HEK293 (cell line): Measurements from ENCODE around the gene EGFR.

Experiments used
- CTCF ChIA-PET: fragments of 350-600 bp; formaldehyde crosslinking; extraction: SDS; loops from one replicate; lab custom pipeline; 2021; ENCODE audit warnings: antibody characterized with exemption; lab: Yijun Ruan, JAX
- POLR2A ChIA-PET: fragments of 300-600 bp; formaldehyde crosslinking; extraction: SDS; loops from one replicate; lab custom pipeline; 2020; ENCODE audit warnings: antibody characterized with exemption, inconsistent platforms; lab: Yijun Ruan, JAX
- H3K27ac ChIP-seq: fragments of 200-500 bp; sonication (Bioruptor generic); 2 replicates; pipeline ENCODE4 v1.5.1; 2014; ENCODE audit warnings: low read depth, low read length, control low read depth, inconsistent platforms; ENCODE audit errors: extremely low read depth
- H3K36me3 ChIP-seq, 2 experiments: fragments of 200-500 bp in 1 of 2; sonication (Bioruptor generic) in 1 of 2; 1 replicate in 1 of 2; 2 replicates in 1 of 2; pipeline ENCODE4 v1.5.1; 2014 to 2017; ENCODE audit warnings: inconsistent platforms in 2 of 2, low read length in 2 of 2; ENCODE audit not compliant: control insufficient read depth in 2 of 2, insufficient read depth in 1 of 2
- H3K4me1 ChIP-seq: fragments of 200-500 bp; sonication (Bioruptor generic); 2 replicates; pipeline ENCODE4 v1.5.1; 2014; ENCODE audit warnings: mild to moderate bottlenecking, low read length, inconsistent platforms; ENCODE audit not compliant: control insufficient read depth, insufficient read depth
- H3K4me3 ChIP-seq: 2 replicates; pipeline ENCODE4 v1.5.1; 2011; ENCODE audit warnings: low read depth, mild to moderate bottlenecking, control low read depth, low read length, moderate library complexity
- H3K9me3 ChIP-seq: fragments of 200-500 bp; sonication (Bioruptor generic); 2 replicates; pipeline ENCODE4 v1.5.1; 2014; ENCODE audit warnings: low read depth, low read length, inconsistent platforms; ENCODE audit not compliant: control insufficient read depth, insufficient read depth
- GFI1B ChIP-seq: fragments of 450-650 bp; formaldehyde crosslinking; IDR thresholded peaks from 2 replicates; pipeline ENCODE4 v1.5.1; 2016; ENCODE audit warnings: missing biosample characterization, missing genetic modification characterization
- GLI4 ChIP-seq: fragments of 450-650 bp; formaldehyde crosslinking; IDR thresholded peaks from 2 replicates; pipeline ENCODE4 v1.5.1; 2016; ENCODE audit warnings: missing biosample characterization, missing genetic modification characterization
- HOXA7 ChIP-seq: sonication (generic); formaldehyde crosslinking; IDR thresholded peaks from 2 replicates; pipeline ENCODE4 v1.8.1; 2022; ENCODE audit warnings: missing genetic modification reagents, borderline replicate concordance
- KLF16 ChIP-seq: fragments of 450-650 bp; formaldehyde crosslinking; IDR thresholded peaks from 2 replicates; pipeline ENCODE4 v1.5.1; 2017; ENCODE audit warnings: missing biosample characterization, missing genetic modification characterization
- KLF9 ChIP-seq: fragments of 450-650 bp; formaldehyde crosslinking; IDR thresholded peaks from 2 replicates; pipeline ENCODE4 v1.5.1; 2016; ENCODE audit warnings: missing biosample characterization, missing genetic modification characterization, low read depth
- REPIN1 ChIP-seq: fragments of 450-650 bp; formaldehyde crosslinking; IDR thresholded peaks from 2 replicates; pipeline ENCODE4 v1.5.1; 2017; ENCODE audit warnings: missing biosample characterization, missing genetic modification characterization, low read depth
- SETDB1 ChIP-seq: IDR thresholded peaks from one replicate; pipeline ENCODE4 v1.6.1; 2017; ENCODE audit warnings: mild to moderate bottlenecking, low read length, moderate library complexity, mixed read lengths; ENCODE audit not compliant: insufficient read length
- TRIM28 ChIP-seq: IDR thresholded peaks from 2 replicates; pipeline ENCODE4 v1.6.1; 2011; ENCODE audit warnings: low read length, control low read depth, borderline replicate concordance
- ZBTB1 ChIP-seq: fragments of 450-650 bp; formaldehyde crosslinking; IDR thresholded peaks from 2 replicates; pipeline ENCODE4 v1.5.1; 2016; ENCODE audit warnings: missing biosample characterization, missing genetic modification characterization
- ZBTB48 ChIP-seq: fragments of 450-650 bp; formaldehyde crosslinking; IDR thresholded peaks from 2 replicates; pipeline ENCODE4 v1.5.1; 2016; ENCODE audit warnings: missing biosample characterization, missing genetic modification characterization
- ZBTB6 ChIP-seq: fragments of 450-650 bp; formaldehyde crosslinking; IDR thresholded peaks from 2 replicates; pipeline ENCODE4 v1.5.1; 2017; ENCODE audit warnings: missing biosample characterization, missing genetic modification characterization
- ZFP37 ChIP-seq: fragments of 450-650 bp; formaldehyde crosslinking; IDR thresholded peaks from 2 replicates; pipeline ENCODE4 v1.5.1; 2016; ENCODE audit warnings: missing biosample characterization, missing genetic modification characterization
- ZIC2 ChIP-seq: fragments of 450-650 bp; formaldehyde crosslinking; IDR thresholded peaks from 2 replicates; pipeline ENCODE4 v1.5.1; 2016; ENCODE audit warnings: missing biosample characterization, missing genetic modification characterization
- ZNF10 ChIP-seq: fragments of 450-650 bp; formaldehyde crosslinking; IDR thresholded peaks from 2 replicates; pipeline ENCODE4 v1.5.1; 2017; ENCODE audit warnings: missing biosample characterization, missing genetic modification characterization
- ZNF184 ChIP-seq: fragments of 450-650 bp; IDR thresholded peaks from 2 replicates; pipeline ENCODE4 v1.5.1; 2018; ENCODE audit warnings: missing biosample characterization, mild to moderate bottlenecking, missing genetic modification characterization
- ZNF311 ChIP-seq: fragments of 450-650 bp; formaldehyde crosslinking; IDR thresholded peaks from 2 replicates; pipeline ENCODE4 v1.5.1; 2017; ENCODE audit warnings: missing biosample characterization, missing genetic modification characterization, borderline replicate concordance
- ZNF473 ChIP-seq: fragments of 450-650 bp; formaldehyde crosslinking; IDR thresholded peaks from 2 replicates; pipeline ENCODE4 v1.5.1; 2017; ENCODE audit warnings: missing biosample characterization, missing genetic modification characterization
- ZNF48 ChIP-seq: fragments of 450-650 bp; formaldehyde crosslinking; IDR thresholded peaks from 2 replicates; pipeline ENCODE4 v1.5.1; 2016; ENCODE audit warnings: missing biosample characterization, missing genetic modification characterization
- ZNF544 ChIP-seq: fragments of 450-650 bp; formaldehyde crosslinking; IDR thresholded peaks from 2 replicates; pipeline ENCODE4 v1.5.0; 2017; ENCODE audit warnings: missing biosample characterization, missing genetic modification characterization
- ZNF571 ChIP-seq: fragments of 450-650 bp; formaldehyde crosslinking; IDR thresholded peaks from 2 replicates; pipeline ENCODE4 v1.5.0; 2017; ENCODE audit warnings: missing biosample characterization, missing genetic modification characterization
- ZNF585B ChIP-seq: fragments of 450-650 bp; formaldehyde crosslinking; IDR thresholded peaks from 2 replicates; pipeline ENCODE4 v1.5.1; 2016; ENCODE audit warnings: missing biosample characterization, missing genetic modification characterization
- ZNF629 ChIP-seq: fragments of 450-650 bp; formaldehyde crosslinking; IDR thresholded peaks from 2 replicates; pipeline ENCODE4 v1.5.1; 2017; ENCODE audit warnings: missing biosample characterization, missing genetic modification characterization
- ZNF658 ChIP-seq: fragments of 450-650 bp; formaldehyde crosslinking; IDR thresholded peaks from 2 replicates; pipeline ENCODE4; 2016; ENCODE audit warnings: missing biosample characterization, missing genetic modification characterization
- ZNF768 ChIP-seq: fragments of 450-650 bp; formaldehyde crosslinking; IDR thresholded peaks from 2 replicates; pipeline ENCODE4 v1.5.1; 2018; ENCODE audit warnings: missing biosample characterization, mild to moderate bottlenecking, missing genetic modification characterization
- ZNF776 ChIP-seq: fragments of 450-650 bp; formaldehyde crosslinking; IDR thresholded peaks from 2 replicates; pipeline ENCODE4 v1.5.0; 2017; ENCODE audit warnings: missing biosample characterization, missing genetic modification characterization, borderline replicate concordance
- ZNF791 ChIP-seq: fragments of 450-650 bp; formaldehyde crosslinking; IDR thresholded peaks from 2 replicates; pipeline ENCODE4 v1.5.1; 2016; ENCODE audit warnings: missing biosample characterization, missing genetic modification characterization
- ZNF792 ChIP-seq: fragments of 450-650 bp; formaldehyde crosslinking; IDR thresholded peaks from 2 replicates; pipeline ENCODE4 v1.5.1; 2016; ENCODE audit warnings: missing biosample characterization, missing genetic modification characterization
- TF ChIP-seq, protein P1 (sequence below): fragments of 450-650 bp; formaldehyde crosslinking; IDR thresholded peaks from 2 replicates; pipeline ENCODE4 v1.5.1; 2016; ENCODE audit warnings: missing biosample characterization, missing genetic modification characterization

Gene EGFR

DNA sequence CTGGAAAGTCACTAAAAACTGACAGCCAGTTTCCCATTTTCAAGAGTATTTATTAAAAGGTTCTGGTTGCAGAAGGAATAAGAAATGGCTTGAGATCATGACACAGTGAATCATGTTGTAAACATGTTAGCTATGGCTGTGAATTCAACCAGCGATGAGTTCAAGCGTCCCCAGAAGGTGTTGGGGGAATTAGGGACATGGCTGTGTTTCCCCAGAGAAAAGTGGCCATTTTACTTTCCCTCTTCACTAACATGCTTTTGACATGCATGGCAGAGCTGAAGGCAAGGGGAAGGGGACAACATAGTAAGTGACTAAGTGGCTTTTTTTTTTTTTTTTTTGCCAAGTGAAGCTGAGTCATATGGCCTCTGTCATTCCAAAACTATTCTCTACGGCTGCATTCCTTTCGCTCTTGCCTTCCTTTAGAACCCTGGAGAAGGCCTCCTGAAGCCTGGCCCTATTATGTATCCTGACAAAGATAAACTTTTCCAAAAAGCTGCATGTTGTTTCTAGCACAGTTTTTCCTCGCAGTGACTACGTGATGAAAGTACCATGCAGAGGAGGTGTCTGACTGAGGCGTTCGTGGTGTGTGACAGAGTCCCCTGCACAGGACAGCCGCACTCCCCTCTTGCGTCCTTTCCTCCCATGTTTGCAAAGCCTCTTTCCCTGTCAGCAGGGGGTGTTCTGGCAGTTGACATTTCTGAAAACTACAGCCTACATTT lies 46.9 kb downstream of the EGFR start (continued):
- TF ChIP-seq ZBTB48 (tag by site-specific recombination) (peak; percentile 26; the same call in 1 of the 2 replicates), ZNF776 (tag by site-specific recombination) (no peak), ZNF768 (tag by site-specific recombination) (no peak), REPIN1 (tag by site-specific recombination) (no peak), ZNF658 (tag by site-specific recombination) (no peak), KLF9 (tag by site-specific recombination) (no peak), TRIM28 (no peak)
- TF ChIP-seq, all 188 proteins: peak for 6

DNA sequence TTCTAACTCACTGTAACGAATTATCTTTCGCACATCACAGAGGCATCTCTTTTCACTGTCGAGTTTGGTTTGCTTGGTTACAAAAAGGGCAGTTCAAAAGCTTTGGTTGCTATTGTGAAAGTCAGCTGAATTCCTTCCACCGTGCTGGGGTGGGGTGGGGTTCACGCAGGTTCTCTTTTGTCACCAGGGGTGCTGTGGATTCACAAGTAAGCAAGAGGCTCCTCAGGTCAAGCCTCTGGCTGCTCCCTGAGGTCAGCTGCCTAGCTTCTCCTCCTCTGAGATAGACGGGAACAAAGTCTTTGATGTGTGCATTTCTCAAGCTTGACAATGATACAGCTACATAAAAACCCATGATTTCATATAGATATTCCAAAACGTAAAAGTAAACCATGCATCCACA lies 47.7 kb downstream of the EGFR start:
- Histone ChIP-seq H3K9me3 (no peaks in the 10 kb centered on the region), H3K36me3 (no peaks in the 10 kb centered on the region), H3K27ac (no peak overlapping the region), H3K4me1 (peaks cover 10% of the 10 kb centered on the region; the same call in 1 of the 2 replicates), H3K4me3 (no peak overlapping the region)
- POLR2A ChIA-PET, result no interaction called here
- CTCF ChIA-PET, result interaction anchor here (3.2 kb wide), 1 partner anchor 189 kb away, joined by 15 read pairs; no protein-coding TSS in a partner anchor
- TF ChIP-seq ZNF184 (tag by site-specific recombination) (no peak), ZBTB1 (tag by site-specific recombination) (no peak), GLI4 (no peak), ZNF585B (tag by site-specific recombination) (no peak), ZNF311 (tag by site-specific recombination) (no peak), ZNF48 (tag by site-specific recombination) (no peak), GFI1B (tag by site-specific recombination) (no peak), ZNF791 (tag by site-specific recombination) (no peak), ZNF792 (tag by site-specific recombination) (no peak), ZFP37 (tag by site-specific recombination) (no peak), ZNF10 (tag by site-specific recombination) (no peak), ZNF571 (tag by site-specific recombination) (no peak), KLF16 (tag by site-specific recombination) (no peak), HOXA7 (no peak), ZNF473 (tag by site-specific recombination) (no peak), ZNF544 (tag by site-specific recombination) (no peak), SETDB1 (no peak)
- TF ChIP-seq, protein P1, sequence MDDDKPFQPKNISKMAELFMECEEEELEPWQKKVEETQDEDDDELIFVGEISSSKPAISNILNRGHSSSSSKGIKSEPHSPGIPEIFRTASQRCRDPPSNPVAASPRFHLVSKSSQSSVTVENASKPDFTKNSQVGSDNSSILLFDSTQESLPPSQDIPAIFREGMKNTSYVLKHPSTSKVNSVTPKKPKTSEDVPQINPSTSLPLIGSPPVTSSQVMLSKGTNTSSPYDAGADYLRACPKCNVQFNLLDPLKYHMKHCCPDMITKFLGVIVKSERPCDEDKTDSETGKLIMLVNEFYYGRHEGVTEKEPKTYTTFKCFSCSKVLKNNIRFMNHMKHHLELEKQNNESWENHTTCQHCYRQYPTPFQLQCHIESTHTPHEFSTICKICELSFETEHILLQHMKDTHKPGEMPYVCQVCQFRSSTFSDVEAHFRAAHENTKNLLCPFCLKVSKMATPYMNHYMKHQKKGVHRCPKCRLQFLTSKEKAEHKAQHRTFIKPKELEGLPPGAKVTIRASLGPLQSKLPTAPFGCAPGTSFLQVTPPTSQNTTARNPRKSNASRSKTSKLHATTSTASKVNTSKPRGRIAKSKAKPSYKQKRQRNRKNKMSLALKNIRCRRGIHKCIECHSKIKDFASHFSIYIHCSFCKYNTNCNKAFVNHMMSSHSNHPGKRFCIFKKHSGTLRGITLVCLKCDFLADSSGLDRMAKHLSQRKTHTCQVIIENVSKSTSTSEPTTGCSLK (tag by site-specific recombination), result no peak

DNA sequence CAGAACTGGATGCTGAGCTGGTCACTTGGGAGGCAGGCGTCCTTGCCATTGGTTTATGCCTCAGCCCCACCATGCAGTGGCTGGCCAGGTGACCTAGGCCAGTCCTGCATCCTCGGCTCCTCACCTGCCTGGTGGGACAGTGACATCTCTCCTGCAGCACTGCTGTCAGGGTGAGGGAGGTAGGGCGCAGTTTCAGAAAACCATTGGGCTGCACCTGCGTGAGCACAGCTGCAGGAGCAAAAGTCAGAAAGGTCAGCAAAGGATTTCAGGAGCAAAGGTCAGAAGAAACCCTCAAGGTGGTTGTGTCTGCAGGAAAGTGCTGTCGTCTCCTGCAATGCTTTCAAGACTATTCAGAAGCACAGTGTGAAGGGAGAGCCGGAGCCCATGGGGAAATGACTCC lies 48.1 kb downstream of the EGFR start:
- CTCF ChIA-PET, result interaction anchor here (3.2 kb wide), 1 partner anchor 188 kb away, joined by 15 read pairs; no protein-coding TSS in a partner anchor
- H3K27ac ChIP-seq, result no peak overlapping the region
- H3K9me3 ChIP-seq, result no peaks in the 10 kb centered on the region
- no peaks in the 10 kb centered on the region for H3K36me3 ChIP-seq
- peaks cover 10% of the 10 kb centered on the region; the same call in 1 of the 2 replicates for H3K4me1 ChIP-seq
- no peak overlapping the region for H3K4me3 ChIP-seq
- POLR2A ChIA-PET, result no interaction called here
- no peak for TF ChIP-seq ZNF629
- TF ChIP-seq ZIC2 (tag by site-specific recombination), result no peak
- TF ChIP-seq GLI4, result no peak
- no peak for TF ChIP-seq ZBTB6
